Right ventricle myocardium inferior (tissue), 1 donor: ENCODE results near the gene HOXB9. TPM values are rescaled to one million over a fixed set of nuclear protein-coding genes. Genes with fewer than 3 reads are reported as not detected.

Experiments
- ATAC-seq: fragments of 200-7000 bp; cut with Tn5 transposase; one replicate; pipeline ENCODE4 v1.9.1; 2020; ENCODE audit warnings: mild to moderate bottlenecking, moderate library complexity
- DNase-seq: peaks from one replicate; pipeline ENCODE4 v3.0.0; 2021; ENCODE audit errors: missing footprints
- intact Hi-C: fragments of 100-400 bp; cut with DNase I; formaldehyde crosslinking; loops from one replicate; pipeline ENCODE4 v1.11.0; 2022
- total RNA-seq: library from RNA; stranded (reverse); fragmentation: NEBNext Ultra II Directional; extraction: Animal tissue kit (Norgen Biotek cat#: 25700); gene quantifications from one replicate; pipeline ENCODE4 v1.2.1, GENCODE V29; 2021
- donor health status: DM: no; HTN: yes; CAD: no; lungs with severe emphysema.

The HOXB9 gene
- total RNA-seq, 1 donor from 2014 or later, result not detected

DNA sequence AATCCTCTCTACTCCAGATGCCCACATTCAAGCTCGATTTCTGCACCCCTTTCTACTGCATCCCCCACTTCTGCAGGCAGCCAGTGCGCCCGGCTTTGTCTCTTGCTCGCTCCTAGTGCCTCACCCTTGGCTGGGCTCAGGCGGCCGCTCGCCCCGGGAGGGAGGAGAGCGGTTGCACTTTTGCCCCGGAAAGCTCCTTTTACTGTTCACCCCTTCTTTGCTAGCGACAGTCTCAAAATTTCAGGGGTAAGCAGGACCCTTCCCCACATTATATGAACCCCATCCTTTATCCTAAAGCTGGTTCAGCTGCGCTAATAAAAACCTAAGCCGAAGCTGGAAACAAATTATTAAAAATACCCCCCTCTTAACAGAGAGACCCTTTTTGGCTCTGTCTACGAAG, 33.6 kb downstream of the HOXB9 start:
- DNase-seq (no peak), ATAC-seq (no peak)
- intact Hi-C loops, result loop anchor here (10.0 kb wide), 1 partner anchor 238 kb away; no protein-coding TSS in a partner anchor

DNA sequence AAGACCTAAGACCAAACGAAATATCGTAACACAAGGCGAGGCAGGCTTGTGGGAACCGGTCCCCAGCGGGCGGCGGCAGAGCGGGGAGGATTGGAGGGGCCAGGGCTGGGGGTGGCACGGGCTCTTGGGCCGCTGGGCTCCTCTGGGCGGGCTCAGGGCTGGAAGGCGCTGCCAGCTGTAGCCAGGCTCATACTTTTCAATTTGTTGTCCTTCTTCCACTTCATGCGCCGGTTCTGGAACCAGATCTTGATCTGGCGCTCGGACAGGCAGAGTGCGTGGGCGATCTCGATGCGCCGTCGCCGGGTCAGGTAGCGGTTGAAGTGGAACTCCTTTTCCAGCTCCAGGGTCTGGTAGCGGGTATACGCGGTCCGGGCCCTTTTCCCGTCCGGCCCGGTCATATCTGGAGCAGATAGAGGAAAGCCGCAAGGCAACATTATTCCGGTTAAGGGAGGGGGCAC, 34.1 kb downstream of the HOXB9 start:
- DNase-seq, result no peak
- ATAC-seq, result no peak
- intact Hi-C loops, result loop anchor here (10.0 kb wide), 1 partner anchor 237 kb away; no protein-coding TSS in a partner anchor

DNA sequence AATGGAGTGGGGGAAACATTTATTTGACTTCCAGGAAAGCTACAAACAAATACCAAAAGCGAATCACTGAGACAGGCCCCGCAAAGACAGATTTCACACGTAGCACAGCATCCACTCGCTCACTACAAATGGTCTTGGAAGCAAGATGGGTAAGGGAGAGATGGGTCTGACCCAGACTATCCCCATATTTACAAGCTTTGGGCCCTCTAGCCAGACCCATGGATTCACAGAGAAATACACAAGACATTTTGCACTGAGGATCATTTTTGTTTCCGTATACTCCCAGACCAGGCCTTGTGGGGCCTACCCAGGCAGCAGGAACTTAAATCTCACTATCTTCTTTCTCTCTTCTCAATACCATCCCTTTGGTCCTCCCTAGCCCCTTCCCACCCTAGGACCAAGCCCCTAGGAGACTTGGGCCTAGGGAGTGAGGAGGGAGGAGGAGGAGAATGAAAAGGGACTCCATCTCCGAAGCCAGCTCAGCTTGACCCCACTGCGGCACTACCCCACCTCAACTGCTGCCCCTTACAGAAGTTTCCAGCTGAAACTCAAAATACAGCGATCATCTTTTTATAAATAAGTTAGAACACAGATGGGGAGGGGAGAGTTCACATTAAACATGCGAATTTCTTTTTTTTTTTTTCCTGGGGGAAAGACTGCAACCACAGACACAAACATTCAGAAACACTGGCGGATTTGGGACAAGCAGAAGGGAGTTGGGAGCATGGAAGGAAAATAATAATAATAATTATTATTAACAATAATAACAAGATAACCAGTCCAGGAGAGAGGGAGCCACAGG, 34.7 kb downstream of the HOXB9 start:
- no peak for DNase-seq
- intact Hi-C loops, result loop anchor here (10.0 kb wide), 1 partner anchor 237 kb away; no protein-coding TSS in a partner anchor
- ATAC-seq, result no peak

DNA sequence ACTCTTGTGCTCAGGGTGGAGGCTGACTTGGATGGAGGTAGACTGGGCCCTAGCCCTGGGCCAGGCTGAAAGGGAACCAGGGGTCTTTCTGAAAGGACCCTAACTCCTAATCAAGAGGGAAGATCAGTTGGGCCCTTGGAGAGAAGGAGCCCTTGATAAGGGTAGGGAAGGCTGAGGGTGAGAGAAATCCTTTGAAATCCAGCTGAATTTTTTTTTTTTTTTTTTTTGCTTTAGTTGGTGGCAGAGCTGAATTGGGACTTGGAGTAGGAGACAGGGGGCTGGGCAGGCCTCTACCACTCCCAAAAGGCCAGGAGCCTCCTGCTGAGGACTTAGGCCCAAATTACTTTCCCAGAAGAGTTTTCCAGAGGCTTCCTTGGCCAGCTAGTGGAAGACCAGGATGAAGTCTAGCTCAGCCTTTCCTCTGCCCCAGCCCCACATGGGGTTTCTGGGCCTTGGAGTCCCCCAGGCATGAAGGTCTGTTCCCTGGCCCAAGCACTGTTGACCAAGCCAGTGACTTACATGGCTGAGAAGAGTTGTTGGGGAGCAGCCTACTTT, 35.5 kb downstream of the HOXB9 start:
- intact Hi-C loops, result loop anchor here (10.0 kb wide), 1 partner anchor 236 kb away; no protein-coding TSS in a partner anchor
- ATAC-seq, result no peak

DNA sequence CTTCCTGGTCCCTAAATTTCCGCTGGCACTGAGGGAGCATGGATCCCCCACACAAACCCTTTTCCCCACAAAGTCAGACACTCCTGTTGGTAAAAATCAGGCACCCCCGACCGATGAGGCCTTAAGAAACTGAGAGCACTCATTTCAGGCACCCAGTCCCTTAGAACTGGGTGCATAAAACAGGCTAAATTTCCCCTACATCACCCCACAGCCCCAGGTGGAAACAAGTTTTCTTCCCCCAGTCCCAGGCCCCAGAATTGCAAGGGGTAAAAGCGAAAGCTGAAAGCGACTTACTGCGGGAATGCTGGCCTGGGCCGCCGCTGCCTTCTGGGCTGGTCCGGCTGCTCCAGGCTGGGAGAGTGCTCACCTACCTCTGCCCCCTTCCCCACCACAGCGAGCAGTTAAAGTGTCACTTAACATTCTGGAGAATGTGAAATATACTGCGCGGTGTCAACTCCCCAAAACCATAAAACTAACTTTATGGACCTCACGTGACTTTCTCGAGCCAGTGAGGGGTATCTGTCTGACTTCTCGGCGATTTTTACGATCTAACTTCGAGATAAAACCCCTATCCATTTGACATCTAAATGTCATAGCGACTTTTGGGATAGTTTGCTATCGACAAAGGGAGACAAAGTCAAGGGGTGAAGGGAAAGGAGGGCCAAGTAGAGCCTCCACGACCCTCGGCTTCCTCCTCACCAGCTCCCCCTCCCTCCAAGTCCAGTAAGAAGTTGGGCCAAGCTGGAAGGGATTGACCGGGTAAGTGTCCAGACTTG, 36.1 kb downstream of the HOXB9 start, which contains the start of gene HOXB3:
HOXB3 (minus strand) TSS at position 411 of the 776 bp plus-strand sequence. CDS start 37,767 bp downstream, outside the sequence.
- intact Hi-C loops, result loop anchor here (10.0 kb wide), 1 partner anchor 235 kb away; no protein-coding TSS in a partner anchor
- ATAC-seq, result no peak
- DNase-seq, result no peak

More for the DNA sequence above, 35.5 kb downstream of the HOXB9 start:
- no peak for DNase-seq

GRCh38 chr17:48589060-48589830, 36.9 kb downstream of the HOXB9 start:
- ATAC-seq (no peak), DNase-seq (no peak)
- intact Hi-C loops, result no loop called here

DNA sequence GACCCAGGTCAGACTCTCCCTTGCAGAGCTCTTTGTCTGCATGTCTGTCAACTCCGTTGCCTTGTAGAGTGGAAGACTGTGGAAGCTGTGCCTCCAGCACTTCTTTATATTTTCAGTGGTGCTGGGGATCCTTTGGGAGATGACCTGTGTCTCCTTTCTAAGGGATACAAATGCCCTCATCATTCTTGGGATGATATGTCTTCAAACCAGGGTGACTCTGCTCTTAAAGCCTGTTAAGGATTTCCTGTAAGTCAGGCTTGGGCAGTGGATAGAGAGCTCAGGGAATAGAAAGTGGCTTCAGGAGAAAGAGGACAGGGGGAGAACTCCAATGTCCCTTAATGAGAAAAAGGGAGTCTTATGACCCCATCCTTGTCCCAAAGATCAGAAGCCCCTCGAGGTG, 37.6 kb downstream of the HOXB9 start:
- DNase-seq, result no peak
- intact Hi-C loops, result no loop called here
- ATAC-seq, result no peak

DNA sequence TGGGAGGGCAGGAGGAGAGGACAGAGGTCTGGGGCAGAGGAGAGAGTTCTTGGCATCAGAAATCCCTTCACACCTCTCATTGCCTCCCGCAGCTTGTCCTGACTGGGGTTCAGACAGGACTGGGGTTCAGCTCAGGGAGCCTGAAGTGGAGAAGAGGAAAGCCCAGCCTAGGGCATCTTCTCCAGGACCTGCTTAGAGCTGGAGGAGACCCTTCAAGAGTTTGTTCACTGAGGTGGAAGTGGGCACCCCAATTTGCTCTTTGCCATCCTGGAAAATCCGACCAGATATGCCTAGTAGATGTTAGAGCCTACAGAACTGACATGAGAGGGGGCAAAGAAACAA, 38.1 kb downstream of the HOXB9 start:
- ATAC-seq (no peak), DNase-seq (no peak)
- intact Hi-C loops, result no loop called here

DNA sequence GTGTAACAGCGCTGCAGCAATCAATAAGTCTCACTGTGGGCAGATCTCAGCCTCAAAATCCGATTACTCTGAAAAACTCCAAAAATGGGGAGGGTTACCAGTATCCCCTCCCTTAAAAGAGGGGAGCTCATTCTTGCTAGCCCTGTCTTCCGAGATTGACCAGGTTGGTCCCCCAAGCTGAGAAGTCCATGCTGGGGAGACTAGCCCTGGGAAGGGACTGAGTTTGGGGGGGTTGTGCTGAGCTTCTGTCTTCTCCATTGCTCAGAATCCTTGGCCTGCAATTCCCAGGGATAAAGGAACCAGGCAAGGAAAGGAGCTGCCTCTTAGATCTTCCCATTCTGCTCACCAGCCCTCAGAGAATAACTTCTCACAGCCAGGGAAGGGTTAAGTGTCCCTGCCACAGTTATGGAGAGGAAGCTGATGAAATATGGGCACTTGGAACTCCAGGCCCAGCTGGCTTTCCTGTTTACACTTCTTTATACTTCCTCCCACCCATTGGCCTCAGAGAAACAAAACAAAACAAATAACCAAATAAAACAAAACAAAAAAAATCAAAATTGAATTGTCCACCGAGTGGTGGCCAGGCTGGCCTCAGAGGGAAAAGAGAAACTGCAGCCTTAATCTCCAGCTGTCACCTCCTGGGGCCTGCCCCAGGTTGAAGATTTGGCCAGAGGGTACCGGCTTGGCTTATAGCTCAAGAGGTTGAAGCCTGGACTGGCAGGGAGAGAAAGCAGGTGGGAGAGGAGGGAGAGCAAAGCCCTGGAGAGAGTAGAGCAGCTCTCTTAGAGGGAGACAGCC, 38.7 kb downstream of the HOXB9 start:
- ATAC-seq, result no peak
- no peak for DNase-seq
- intact Hi-C loops, result no loop called here

DNA sequence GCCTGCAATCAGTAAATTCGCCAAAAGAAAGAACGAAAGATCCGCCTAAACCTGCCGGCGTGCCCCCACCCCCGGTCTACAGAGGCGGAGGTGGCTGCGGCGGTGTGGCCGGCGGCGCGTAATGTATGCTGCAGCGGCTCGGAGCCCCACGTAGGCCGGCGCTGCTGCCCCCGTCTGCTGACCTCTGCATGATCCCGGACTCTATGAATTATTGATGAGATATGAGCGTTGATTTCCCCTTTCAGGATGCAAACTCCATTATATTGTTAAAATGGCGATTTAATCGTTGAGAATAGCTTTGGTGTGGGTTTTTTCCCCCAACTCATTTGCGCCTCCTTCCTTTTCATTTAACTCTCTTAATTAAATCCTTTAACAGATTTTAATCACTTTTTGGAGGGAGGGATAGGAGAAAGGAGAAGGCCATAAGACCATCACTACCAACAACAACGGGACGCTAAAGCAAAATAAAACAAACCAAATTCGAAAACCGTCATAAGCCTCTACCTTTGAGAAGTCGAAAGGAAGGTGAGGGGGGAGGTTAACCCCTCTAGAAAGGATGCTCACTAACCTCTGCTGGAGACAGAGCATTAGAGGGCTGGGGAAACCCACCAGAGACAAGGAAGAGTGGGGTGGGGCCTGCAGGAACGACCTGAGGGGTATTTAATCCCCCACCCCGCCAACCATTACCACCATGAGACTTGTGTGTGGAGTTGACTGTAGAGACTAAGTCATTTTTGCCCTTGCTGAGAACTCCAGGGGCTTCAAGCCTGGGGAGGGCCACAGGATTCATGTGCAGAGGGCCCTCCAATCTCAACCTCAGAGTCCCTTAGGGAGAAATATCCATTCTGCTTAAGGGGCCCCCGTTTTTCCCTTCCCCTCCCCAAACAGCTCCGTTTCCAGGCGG, 39.6 kb downstream of the HOXB9 start:
- ATAC-seq (no peak), DNase-seq (no peak)
- intact Hi-C loops, result no loop called here

DNA sequence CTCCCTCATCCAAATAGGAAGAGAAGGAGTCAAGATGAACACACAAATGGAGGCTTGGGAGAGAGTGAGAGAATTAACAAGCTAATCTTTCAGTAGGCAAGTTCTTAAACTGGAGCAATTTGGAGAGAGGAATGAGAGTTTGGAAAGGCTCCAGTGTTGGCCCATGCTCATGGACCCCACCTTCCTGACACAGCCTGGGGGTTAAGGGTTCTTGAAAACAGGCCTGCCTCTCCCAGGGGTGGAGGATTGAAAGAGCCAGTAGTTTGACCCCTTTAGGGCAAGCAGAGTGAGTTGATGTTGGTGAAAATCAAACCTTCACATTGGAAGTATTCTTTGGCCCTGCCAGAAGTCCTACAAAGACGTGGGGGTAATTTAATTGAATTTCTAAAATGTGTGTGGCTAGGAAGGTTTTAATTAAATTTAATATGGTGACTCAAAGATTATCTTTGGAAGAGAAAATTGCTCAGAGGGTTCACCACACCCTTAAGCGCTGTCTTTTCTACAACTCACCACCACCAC, 41.9 kb downstream of the HOXB9 start:
- DNase-seq (no peak), ATAC-seq (no peak)
- intact Hi-C loops, result no loop called here

GRCh38 chr17:48583708-48584222, 42.4 kb downstream of the HOXB9 start:
- no peak for DNase-seq
- no peak for ATAC-seq
- intact Hi-C loops, result no loop called here

- no peak for DNase-seq
- no peak for ATAC-seq
- intact Hi-C loops, result no loop called here
These were observed 43.4 kb downstream of the HOXB9 start for GRCh38 chr17:48582750-48583069.

DNA sequence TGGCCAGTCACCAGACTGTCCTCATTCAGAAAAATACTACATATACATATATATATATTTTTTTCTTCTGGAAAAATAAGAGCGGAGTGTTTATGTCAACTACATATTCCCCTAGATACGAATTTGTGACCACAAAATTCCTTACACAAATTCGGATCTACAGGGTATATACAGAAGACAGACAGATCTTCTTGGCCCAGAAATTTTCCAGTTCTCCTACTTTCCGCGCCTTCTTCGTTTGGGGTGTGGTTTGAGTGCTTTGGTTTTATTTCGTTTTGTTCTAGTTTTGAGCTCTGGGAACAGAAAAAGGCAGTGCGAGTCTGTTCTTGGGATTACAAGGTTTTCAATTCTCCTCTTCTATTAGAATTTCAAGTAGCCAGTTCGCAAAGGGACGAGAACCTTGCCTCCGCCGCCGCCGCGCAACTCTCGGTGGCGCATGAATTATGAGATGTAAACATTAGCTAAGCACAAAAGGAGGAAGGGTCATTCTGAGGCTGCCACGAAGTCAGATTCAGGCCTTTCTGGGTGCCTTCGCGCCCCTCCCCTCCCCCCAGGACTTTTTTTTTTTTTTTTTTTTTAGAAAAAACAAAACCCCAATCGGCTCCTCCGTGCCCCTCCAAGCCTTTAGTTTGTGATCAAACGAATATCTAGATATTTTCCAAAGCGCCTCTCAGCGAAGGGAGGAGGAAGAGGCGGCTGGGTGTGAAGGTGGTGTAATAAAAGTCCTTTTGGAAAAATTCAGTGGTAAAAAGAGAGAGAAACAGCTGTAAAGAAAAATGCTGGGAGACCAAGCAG, 46.2 kb downstream of the HOXB9 start:
- no peak for DNase-seq
- no peak for ATAC-seq
- intact Hi-C loops, result loop anchor here (1.0 kb wide), 1 partner anchor 39 kb away; no protein-coding TSS in a partner anchor

DNA sequence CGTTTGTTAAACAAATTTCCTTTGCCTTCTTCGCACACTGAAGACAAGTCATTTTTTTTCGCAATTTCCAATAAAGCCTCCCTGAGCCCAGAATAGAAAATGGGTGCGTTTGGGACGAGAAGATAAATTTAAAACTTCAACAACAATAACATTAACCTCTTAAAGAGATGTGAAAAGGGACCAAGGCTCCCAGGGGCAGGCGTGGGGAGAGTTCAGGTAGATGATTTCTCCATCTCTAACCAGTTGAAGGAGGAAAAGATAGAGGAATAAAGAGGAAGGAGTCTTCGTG, 46.7 kb downstream of the HOXB9 start:
- ATAC-seq (no peak), DNase-seq (no peak)
- intact Hi-C loops, result no loop called here
